NCI-H82 treated with DMSO at 0.1 percent for 48 hours (cell line): ENCODE measurements around the gene TOX2.

Experiments used
- DNase-seq: peaks from one replicate; lab custom pipeline; 2025; ENCODE audit not compliant: unreplicated experiment; lab: John Stamatoyannopoulos, UW

TOX2 gene

GRCh38 chr20:43974695-43975094, 60.0 kb downstream of the TOX2 start:
- DNase-seq = no peak

- no peak for DNase-seq
Measured at GRCh38 chr20:43975096-43975768, 60.6 kb downstream of the TOX2 start.

GRCh38 chr20:43976547-43976946, 61.9 kb downstream of the TOX2 start:
- DNase-seq = no peak

GRCh38 chr20:43977252-43977651, 62.6 kb downstream of the TOX2 start:
- DNase-seq = no peak

GRCh38 chr20:43977962-43978361, 63.3 kb downstream of the TOX2 start:
- DNase-seq = no peak

- no peak for DNase-seq
Measured at GRCh38 chr20:43979576-43980105, 65.0 kb downstream of the TOX2 start.

- no peak for DNase-seq
Measured at GRCh38 chr20:43981540-43981939, 66.9 kb downstream of the TOX2 start.

- no peak for DNase-seq
Measured at GRCh38 chr20:43982016-43982415, 67.4 kb downstream of the TOX2 start.

GRCh38 chr20:43982886-43983285, 68.2 kb downstream of the TOX2 start:
- DNase-seq = no peak

- DNase-seq = no peak
Measured at GRCh38 chr20:43983359-43983758, 68.7 kb downstream of the TOX2 start.

- no peak for DNase-seq
Measured at GRCh38 chr20:43983904-43984361, 69.3 kb downstream of the TOX2 start.

- no peak for DNase-seq
Measured at GRCh38 chr20:43984587-43984986, 69.9 kb downstream of the TOX2 start.

- DNase-seq = no peak
Measured at GRCh38 chr20:43985121-43985520, 70.5 kb downstream of the TOX2 start.

- DNase-seq = no peak
Measured at GRCh38 chr20:43985608-43986316, 71.1 kb downstream of the TOX2 start.

GRCh38 chr20:43987018-43987417, 72.4 kb downstream of the TOX2 start:
- DNase-seq = no peak

GRCh38 chr20:43987531-43987930, 72.9 kb downstream of the TOX2 start:
- no peak for DNase-seq

- DNase-seq = no peak
Measured at GRCh38 chr20:43988451-43988850, 73.8 kb downstream of the TOX2 start.

- no peak for DNase-seq
Measured at GRCh38 chr20:43988867-43989266, 74.2 kb downstream of the TOX2 start.

- DNase-seq = no peak
Measured at GRCh38 chr20:43991261-43991660, 76.6 kb downstream of the TOX2 start.

- DNase-seq = no peak
Measured at GRCh38 chr20:43991982-43992381, 77.3 kb downstream of the TOX2 start.

- DNase-seq = no peak
Measured at GRCh38 chr20:43992885-43993284, 78.2 kb downstream of the TOX2 start.

GRCh38 chr20:43993560-43993959, 78.9 kb downstream of the TOX2 start:
- DNase-seq = no peak
